GM12874 (cell line): ENCODE results near the gene CTSD.

Experiments
- TF ChIP-seq, protein P1 (sequence below): IDR thresholded peaks from 2 replicates; pipeline ENCODE4 v1.5.1; 2011; ENCODE audit warnings: low read depth, mild to moderate bottlenecking, control low read depth, low read length, moderate library complexity; ENCODE audit not compliant: insufficient read depth

The CTSD gene

DNA sequence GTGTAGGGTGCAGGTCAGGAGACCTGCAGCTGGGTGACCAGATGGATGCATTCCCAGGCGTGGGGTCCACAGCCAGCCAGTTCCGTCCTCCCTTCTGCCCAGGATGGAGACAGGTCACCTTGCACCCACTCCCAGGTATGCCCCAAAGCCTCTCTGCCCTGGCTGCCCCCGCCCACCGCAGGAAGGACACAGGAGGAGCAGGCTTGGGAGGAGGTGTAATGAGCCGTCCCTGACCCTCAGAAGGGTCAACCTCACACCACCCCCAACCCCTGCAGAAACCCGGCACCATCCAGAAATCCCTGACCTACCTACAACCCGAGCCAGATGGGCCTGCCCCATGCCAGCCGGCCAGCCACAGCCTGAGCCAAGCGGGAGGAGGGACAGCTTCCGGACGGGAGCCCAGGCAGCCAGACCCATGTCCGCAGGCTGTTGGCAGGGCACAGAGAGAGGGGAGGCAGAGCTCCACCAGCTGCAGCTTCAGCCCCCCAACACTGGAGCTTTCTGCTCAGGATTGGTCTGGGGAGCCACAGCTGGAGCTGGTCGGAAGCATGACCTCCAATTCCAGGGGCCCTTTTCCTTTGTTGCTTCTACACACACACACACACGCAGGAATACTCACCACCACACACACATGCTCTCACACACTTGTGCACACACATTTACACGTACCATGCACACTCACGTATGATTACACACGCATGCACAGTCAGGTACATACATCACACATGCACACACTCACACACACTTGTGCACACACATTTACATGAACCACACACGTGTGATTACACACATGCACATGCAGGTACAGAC lies 18.6 kb downstream of the CTSD start:
- TF ChIP-seq, protein P1, sequence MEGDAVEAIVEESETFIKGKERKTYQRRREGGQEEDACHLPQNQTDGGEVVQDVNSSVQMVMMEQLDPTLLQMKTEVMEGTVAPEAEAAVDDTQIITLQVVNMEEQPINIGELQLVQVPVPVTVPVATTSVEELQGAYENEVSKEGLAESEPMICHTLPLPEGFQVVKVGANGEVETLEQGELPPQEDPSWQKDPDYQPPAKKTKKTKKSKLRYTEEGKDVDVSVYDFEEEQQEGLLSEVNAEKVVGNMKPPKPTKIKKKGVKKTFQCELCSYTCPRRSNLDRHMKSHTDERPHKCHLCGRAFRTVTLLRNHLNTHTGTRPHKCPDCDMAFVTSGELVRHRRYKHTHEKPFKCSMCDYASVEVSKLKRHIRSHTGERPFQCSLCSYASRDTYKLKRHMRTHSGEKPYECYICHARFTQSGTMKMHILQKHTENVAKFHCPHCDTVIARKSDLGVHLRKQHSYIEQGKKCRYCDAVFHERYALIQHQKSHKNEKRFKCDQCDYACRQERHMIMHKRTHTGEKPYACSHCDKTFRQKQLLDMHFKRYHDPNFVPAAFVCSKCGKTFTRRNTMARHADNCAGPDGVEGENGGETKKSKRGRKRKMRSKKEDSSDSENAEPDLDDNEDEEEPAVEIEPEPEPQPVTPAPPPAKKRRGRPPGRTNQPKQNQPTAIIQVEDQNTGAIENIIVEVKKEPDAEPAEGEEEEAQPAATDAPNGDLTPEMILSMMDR = no peak

DNA sequence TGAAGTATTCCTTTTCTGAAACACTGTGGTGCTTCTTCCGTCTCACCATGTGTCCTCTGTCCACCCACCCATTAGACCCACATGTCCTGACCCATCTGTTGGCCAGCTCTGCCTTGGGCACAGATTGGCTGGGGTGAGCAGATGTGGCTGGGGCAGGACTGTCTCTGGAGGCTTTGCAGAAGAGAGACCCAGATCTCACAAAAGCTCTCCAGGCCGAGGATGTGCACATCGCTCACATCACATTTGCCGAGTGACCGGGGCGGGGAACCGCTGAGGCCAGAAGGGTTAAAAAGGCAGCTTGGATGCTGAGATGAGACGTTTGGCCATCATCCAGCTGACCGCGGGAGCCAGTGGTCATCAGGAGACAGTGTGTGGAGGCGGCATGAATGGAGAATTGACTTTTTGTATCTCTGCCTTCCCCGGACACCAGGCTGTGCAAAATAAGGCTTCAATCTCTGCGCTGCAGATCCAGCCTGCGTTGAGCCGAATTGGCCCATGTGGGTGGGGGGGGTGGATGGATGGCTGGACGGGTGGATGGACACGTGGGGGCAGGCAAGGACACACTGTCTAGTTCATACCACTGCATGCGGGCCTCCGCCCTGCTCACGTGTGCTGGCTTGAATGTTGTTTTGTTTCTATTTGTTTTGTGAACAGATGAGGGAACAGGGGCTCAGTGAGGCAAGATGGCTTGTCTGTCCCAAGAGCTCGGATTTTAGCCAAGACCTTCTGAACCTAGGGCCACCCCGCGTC lies 19.4 kb downstream of the CTSD start:
- TF ChIP-seq, protein P1 = no peak

DNA sequence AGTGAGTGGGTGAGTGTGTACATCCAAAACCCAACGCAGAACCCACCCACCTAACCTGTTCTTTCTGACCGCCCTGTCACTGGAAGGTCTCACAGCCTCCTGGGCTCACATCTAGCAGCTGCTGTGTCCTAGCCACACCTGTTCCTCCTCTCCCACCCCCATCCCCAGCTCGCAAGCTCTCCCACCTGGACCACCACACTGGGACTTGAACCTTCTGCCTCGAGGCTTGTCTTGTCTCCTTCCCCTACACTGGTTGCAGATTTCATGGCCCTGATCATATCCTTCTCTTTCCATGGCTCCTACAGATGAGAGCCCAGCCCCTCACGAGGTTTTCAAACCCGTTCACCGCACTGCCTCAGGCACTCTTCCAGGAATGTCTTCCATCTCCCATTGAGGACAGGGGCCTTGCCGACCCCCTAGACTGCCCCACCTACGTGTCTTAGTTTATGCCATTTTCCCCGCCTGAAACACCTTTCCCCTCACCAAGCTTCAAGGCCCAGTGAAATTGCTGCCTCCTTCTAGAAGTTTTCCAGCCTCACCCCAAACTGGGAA lies 20.1 kb downstream of the CTSD start:
- TF ChIP-seq, protein P1 = no peak

DNA sequence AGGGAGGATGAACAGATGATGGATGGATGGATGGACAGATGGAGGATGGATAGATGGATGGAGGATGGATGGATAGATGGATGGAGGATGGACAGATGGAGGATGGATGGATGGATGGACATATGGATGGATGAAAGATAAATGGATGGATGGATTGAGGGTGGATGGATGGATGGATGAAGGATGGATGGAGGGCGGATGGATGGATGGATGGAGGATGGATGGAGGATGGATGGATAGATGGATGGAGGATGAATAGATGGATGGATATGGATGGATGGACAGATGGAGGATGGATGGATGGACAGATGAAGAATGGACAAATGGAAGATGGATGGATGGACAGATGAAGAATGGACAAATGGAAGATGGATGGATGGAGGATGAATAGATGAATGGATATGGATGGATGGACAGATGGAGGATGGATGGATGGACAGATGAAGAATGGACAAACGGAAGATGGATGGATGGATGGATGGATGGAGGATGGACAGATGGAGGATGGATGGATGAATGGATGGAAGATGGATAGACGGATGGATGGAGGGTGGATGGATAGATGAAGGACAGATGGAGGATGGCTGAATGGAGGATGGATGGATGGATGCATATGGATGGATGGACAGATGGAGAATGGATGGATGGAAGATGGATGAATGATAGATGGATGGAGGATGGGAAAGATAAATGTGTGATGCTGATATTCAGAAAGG lies 20.7 kb downstream of the CTSD start:
- TF ChIP-seq, protein P1 = no peak

DNA sequence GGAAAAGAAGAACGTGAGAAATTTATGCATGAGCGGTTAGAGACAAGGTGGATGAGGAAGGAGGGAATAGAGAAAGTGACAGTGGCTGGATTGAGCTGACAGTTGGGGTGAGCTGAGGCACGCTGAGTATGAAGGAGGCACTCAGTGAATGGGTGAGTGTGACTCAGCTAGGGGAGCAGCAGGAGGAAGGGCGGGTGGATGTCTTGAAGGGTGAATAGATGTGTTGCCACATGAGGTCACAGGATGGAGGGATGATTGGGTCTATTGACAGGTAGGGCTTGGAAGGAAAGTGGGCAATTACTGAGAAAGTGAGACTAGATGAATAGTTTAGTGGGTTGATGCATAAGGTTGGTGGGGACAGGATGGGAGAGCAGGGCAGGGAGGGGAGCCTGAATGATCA lies 21.4 kb downstream of the CTSD start:
- TF ChIP-seq, protein P1 = no peak

DNA sequence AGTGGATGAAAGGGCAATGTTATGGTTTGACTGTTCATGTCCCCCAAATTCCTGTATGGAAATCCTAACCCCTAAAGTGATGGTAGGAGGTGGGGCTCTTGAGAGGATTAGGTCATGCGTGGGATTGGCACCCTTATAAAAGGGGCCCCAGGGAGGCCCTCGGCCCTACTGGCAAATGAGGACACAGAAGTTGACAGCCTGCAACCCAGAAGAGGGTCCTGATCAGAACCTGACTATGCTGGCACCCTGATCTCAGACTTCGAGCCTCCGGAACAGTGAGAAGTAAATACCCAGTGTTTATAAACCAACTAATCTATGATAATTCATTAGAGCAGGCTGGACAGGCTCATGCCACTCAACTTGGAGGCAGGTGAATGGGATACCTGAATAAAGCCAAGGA lies 22.0 kb downstream of the CTSD start:
- TF ChIP-seq, protein P1 = no peak
